ENCODE results near the gene C3orf70.

GRCh38 chr3:185052631-185053030 lies 100.2 kb downstream of the C3orf70 start:
- TF ChIP-seq POLR2A (IDR thresholded peaks at IDR 0.05), result no peak
- TF ChIP-seq CTCF (IDR thresholded peaks at IDR 0.05), result no peak

All from right lobe of liver (tissue), 4 donors.